HG03460 (cell line): ENCODE results near the gene PDPR.
"Not testable (repeated sequence)": the region's sequence is repeated elsewhere in the genome, so short reads cannot be mapped to it uniquely, and the experiment has no call there.

Source experiments
- ATAC-seq: cut with Tn5 transposase; IDR thresholded peaks from one replicate; pipeline ENCODE4 v1.9.1; 2021; ENCODE audit not compliant: unreplicated experiment

The PDPR gene

GRCh38 chr16:70113982-70114826, at the start of gene PDPR:
Gene PDPR (plus strand): TSS chr16:70114332. CDS start chr16:70120493, 6,161 bp downstream.
- peak; percentile 89 for ATAC-seq

- ATAC-seq, result peak; percentile 5
These were observed 49.2 kb upstream of the PDPR start for GRCh38 chr16:70064841-70065370.

GRCh38 chr16:70065376-70065745, 48.8 kb upstream of the PDPR start:
- ATAC-seq, result peak; percentile 28

- ATAC-seq, result peak; percentile 91
These were observed 48.1 kb upstream of the PDPR start for GRCh38 chr16:70065746-70066658.

DNA sequence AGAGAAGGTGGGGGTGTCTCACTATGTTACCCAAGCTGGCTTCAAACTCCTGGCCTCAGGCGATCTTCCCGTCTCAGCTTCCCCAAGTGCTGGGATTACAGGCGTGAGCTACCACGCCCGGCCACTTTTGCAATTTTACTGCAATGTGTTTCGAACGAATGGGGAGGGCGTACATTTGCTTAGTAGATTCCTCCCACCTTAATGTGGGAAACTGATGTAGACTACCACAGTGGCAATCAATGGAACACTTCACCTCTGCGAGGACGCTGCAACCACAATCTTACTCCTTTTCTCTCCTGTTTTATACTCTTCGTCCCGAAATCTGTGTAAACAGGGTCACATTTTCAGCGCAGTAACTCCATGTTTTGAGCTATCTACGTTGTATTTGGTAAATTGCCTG, 47.4 kb upstream of the PDPR start:
- ATAC-seq, result not testable (repeated sequence)

DNA sequence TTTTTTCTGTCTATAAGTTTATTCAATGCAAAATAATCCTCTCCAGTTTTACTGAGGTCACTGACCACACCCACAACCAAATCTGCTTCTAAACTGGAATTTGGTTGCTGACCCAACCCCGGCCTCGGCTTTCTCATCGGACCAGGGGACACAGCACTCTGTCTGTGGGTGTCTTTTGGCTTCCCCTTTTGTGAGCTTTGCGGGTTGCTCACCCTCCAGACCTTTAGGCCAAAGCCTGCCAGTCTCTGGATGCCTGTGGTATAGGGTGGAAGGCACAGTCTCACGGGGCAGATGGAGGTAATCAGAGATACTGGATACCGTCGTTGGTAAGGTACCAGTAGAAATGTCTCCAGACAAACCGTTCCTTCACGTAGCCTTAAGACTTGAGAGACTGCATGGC, 35.1 kb upstream of the PDPR start:
- ATAC-seq, result not testable (repeated sequence)

DNA sequence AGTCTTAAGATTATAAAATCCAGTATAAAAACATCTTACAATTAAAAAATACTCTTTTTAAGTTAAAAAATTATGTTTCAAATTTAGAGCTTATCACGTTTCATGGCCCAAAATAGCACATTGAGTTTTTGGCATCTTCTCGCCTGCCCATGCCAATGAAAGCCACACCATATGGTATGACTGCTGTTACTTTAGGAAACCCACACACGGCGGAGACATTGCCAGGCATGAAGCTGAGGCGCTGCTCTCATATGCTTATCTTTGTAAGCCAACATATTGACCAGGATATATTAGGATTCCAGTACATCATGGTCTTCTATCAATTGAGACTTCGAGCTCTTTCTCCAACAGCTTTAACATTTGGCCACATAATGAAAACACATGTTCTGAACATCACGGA, 32.9 kb upstream of the PDPR start:
- not testable (repeated sequence) for ATAC-seq

DNA sequence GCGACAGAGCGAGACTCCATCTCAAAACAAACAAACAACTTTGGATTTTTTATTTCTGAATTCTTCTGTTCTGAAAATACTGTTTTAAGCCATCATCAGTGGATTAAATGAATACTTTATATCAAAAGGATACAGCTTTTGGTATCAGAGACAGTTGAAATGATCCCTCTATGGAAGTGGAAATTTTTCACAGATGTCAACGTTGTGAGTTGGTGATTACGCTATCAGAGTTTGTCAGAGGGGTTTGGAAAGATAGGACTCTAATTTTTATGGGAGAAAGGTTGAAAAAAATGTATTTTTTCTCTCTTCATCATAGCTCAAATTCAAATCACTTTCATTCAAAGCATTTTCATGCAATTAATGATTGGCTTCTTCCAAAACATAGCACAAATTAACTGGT, 30.2 kb upstream of the PDPR start:
- not testable (repeated sequence) for ATAC-seq

DNA sequence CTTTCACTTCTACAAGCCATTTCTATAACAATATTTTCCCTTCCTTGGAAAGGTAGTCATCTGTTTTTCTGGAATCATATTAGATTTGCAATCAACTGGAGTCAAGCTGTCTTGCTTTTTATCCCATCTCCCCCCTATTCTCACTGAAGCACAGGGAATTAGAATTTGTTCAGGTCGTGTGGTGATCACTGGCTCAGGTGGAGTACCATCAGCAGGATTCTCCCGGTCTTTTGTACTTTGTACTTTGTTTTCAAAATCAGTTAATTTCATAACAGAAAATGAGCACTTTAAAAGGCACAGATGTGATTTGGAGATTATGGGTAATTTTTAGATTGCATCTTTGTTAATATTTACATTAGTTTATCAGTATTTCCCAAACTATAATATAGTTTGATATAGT, 26.0 kb upstream of the PDPR start:
- ATAC-seq, result not testable (repeated sequence)

- not testable (repeated sequence) for ATAC-seq
These were observed 25.3 kb upstream of the PDPR start for GRCh38 chr16:70088877-70089276.

- not testable (repeated sequence) for ATAC-seq
These were observed 24.8 kb upstream of the PDPR start for GRCh38 chr16:70089289-70089688.

- ATAC-seq, result not testable (repeated sequence)
These were observed 23.0 kb upstream of the PDPR start for GRCh38 chr16:70091104-70091503.

DNA sequence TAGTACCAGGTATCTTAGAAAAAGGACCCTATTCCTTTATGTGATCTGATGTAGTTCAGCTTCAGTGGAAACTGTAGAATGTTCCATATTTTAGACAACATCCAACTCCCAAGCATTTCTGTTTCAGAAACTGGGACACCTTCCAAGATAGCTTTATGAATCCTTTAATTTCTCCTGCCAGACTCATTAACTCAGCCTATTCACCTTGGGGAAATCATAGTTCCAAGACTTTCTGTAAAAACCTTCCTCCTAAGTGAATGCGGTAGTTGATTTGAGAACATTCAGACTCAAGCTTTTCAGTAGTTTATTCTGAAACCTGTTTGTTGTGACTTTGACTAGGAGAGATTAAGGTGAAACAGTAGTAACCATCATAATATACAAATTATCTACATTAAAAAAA, 20.0 kb upstream of the PDPR start:
- ATAC-seq, result not testable (repeated sequence)

- ATAC-seq, result not testable (repeated sequence)
These were observed 4.4 kb upstream of the PDPR start for GRCh38 chr16:70109583-70110279.

GRCh38 chr16:70112162-70112561, 2.0 kb upstream of the PDPR start:
- not testable (repeated sequence) for ATAC-seq

- peak; percentile 8 for ATAC-seq
These were observed 542 bp upstream of the PDPR start for GRCh38 chr16:70113599-70113981.

- not testable (repeated sequence) for ATAC-seq
These were observed 4.2 kb downstream of the PDPR start for GRCh38 chr16:70118354-70118753.

DNA sequence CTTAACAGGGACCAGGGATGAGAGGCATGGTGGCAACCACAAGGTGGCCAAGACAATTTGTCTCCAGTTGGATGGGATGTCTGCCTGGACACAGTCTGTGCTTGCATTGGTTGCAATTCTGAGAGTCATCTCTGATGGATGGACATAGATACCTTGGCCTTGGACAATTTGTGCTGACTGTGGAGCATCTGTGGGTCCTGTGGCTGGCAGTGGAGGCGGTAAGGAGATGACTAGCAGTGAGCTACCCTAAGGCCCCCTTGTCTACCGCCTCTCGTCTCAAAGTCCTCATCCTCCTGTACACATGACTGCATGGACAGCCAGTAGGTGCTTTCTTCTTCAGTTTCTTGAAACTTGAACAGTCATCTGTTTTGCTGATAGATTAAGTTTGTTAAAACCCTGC, 4.6 kb downstream of the PDPR start:
- ATAC-seq, result not testable (repeated sequence)

- not testable (repeated sequence) for ATAC-seq
These were observed 6.3 kb downstream of the PDPR start for GRCh38 chr16:70120398-70120797.

GRCh38 chr16:70123822-70124221, 9.7 kb downstream of the PDPR start:
- ATAC-seq, result not testable (repeated sequence)

DNA sequence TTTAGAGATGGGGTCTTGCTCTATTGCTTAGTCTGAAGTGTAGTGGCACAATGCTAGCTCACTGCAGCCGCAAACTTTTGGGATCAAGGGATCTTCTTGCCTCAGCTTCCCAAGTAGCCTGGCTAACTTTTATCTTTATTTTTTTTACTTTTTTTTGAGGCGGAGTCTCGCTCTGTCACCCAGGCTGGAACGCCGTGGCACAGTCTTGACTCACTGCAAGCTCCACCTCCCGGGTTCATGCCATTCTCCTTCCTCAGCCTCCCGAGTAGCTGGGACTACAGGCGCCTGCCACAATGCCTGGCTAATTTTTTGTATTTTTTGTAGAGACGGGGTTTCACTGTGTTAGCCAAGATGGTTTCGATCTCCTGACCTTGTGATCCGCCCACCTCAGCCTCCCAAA, 12.1 kb downstream of the PDPR start:
- ATAC-seq, result not testable (repeated sequence)
